A673 (cell line): Measurements from ENCODE around the gene EGFR. TPM values are rescaled to one million over a fixed set of nuclear protein-coding genes. Genes with fewer than 3 reads are reported as not detected.

Experiments used
- BruUV-seq: library from RNA; stranded (reverse); fragments of 400-500 nt; replicated peaks from 2 replicates; lab custom pipeline; 2021; lab: Mats Ljungman, UMichigan
- CTCF ChIA-PET: fragments of 300-600 bp; sonication (Branson Sonifier 250); formaldehyde crosslinking; loops from one replicate; lab custom pipeline; 2022; ENCODE audit warnings: antibody characterized with exemption; lab: Charles Lee
- POLR2A ChIA-PET: fragments of 300-600 bp; sonication (Branson Sonifier 250); formaldehyde crosslinking; loops from one replicate; lab custom pipeline; 2022; ENCODE audit warnings: antibody characterized with exemption; ENCODE audit not compliant: low non-redundant PET; lab: Charles Lee
- DNase-seq: peaks from one replicate; pipeline ENCODE4 v3.0.0-alpha.2; 2015; ENCODE audit warnings: low spot score
- H3K27ac ChIP-seq: fragments of 200-600 bp; sonication (generic); 2 replicates; pipeline ENCODE4 v1.5.1; 2016; ENCODE audit warnings: mixed run types, low read depth, mild to moderate bottlenecking, mixed read lengths, antibody characterized with exemption, low read length; ENCODE audit not compliant: poor library complexity, severe bottlenecking
- H3K27me3 ChIP-seq: fragments of 200-600 bp; sonication (generic); replicated peaks from 2 replicates; pipeline ENCODE4 v1.6.1; 2017; ENCODE audit warnings: mixed run types, low read depth, mild to moderate bottlenecking, mixed read lengths, antibody characterized with exemption, low read length; ENCODE audit not compliant: insufficient read depth, poor library complexity
- H3K36me3 ChIP-seq: fragments of 200-600 bp; sonication (generic); 2 replicates; pipeline ENCODE4 v1.6.1; 2016; ENCODE audit warnings: mixed run types, mild to moderate bottlenecking, mixed read lengths, antibody characterized with exemption, low read length; ENCODE audit not compliant: insufficient read depth, poor library complexity, severe bottlenecking
- H3K4me1 ChIP-seq: fragments of 200-600 bp; sonication (generic); 2 replicates; pipeline ENCODE4 v1.6.1; 2017; ENCODE audit warnings: mixed run types, mild to moderate bottlenecking, mixed read lengths, antibody characterized with exemption, low read length; ENCODE audit not compliant: insufficient read depth, poor library complexity, severe bottlenecking
- H3K4me3 ChIP-seq: fragments of 200-600 bp; sonication (generic); 2 replicates; pipeline ENCODE4 v1.5.1; 2016; ENCODE audit warnings: low read depth, mixed run types, mild to moderate bottlenecking, mixed read lengths, low read length; ENCODE audit not compliant: poor library complexity, severe bottlenecking
- H3K9me3 ChIP-seq: fragments of 200-600 bp; sonication (generic); 2 replicates; pipeline ENCODE4 v1.6.1; 2016; ENCODE audit warnings: mixed run types, low read depth, mild to moderate bottlenecking, mixed read lengths, antibody characterized with exemption, low read length; ENCODE audit not compliant: poor library complexity, severe bottlenecking
- CTCF ChIP-seq: fragments of 300-800, 200-600 bp; sonication (generic); conservative IDR thresholded peaks from 2 replicates; pipeline ENCODE4 v1.5.1; 2017; ENCODE audit warnings: low read depth, mild to moderate bottlenecking, antibody characterized with exemption, low read length, moderate library complexity, mixed read lengths
- EZH2 ChIP-seq: fragments of 200-600 bp; sonication (generic); IDR thresholded peaks from 2 replicates; pipeline ENCODE4 v1.6.1; 2017; ENCODE audit warnings: borderline replicate concordance, low read depth, mild to moderate bottlenecking, mixed read lengths, antibody characterized with exemption, low read length; ENCODE audit not compliant: poor library complexity, severe bottlenecking
- intact Hi-C: fragments of 100-400 bp; cut with micrococcal nuclease; formaldehyde crosslinking; loops from one replicate; pipeline ENCODE4 v1.10.0; 2022; ENCODE audit not compliant: unreplicated experiment
- total RNA-seq: library from RNA; stranded (reverse); gene quantifications from 2 replicates; pipeline ENCODE4 v1.2.3, GENCODE V29; 2021

Gene EGFR
- total RNA-seq, 1 experiment from 2014 or later = 0.84 TPM

GRCh38 chr7:55210176-55210575 is 191.4 kb downstream of the EGFR start:
- no peaks in the 10 kb centered on the region for H3K27me3 ChIP-seq
- H3K9me3 ChIP-seq = no peaks in the 10 kb centered on the region
- H3K4me1 ChIP-seq = no peaks in the 10 kb centered on the region
- TF ChIP-seq CTCF (no peak), EZH2 (no peak)
- H3K27ac ChIP-seq = no peak overlapping the region
- DNase-seq = no peak
- intact Hi-C loops = no loop called here
- no TSS peak for BruUV-seq
- ChIA-PET POLR2A (no interaction called here), CTCF (no interaction called here)
- H3K36me3 ChIP-seq = no peaks in the 10 kb centered on the region
- H3K4me3 ChIP-seq = no peak overlapping the region

GRCh38 chr7:55210716-55211115 is 191.9 kb downstream of the EGFR start:
- TF ChIP-seq CTCF = no peak
- TF ChIP-seq EZH2 = no peak
- DNase-seq = no peak
- no peaks in the 10 kb centered on the region for H3K9me3 ChIP-seq
- no TSS peak for BruUV-seq
- POLR2A ChIA-PET = no interaction called here
- no peak overlapping the region for H3K27ac ChIP-seq
- no peak overlapping the region for H3K4me3 ChIP-seq
- no peaks in the 10 kb centered on the region for H3K36me3 ChIP-seq
- intact Hi-C loops = no loop called here
- CTCF ChIA-PET = no interaction called here
- no peaks in the 10 kb centered on the region for H3K4me1 ChIP-seq
- H3K27me3 ChIP-seq = no peaks in the 10 kb centered on the region

GRCh38 chr7:55211726-55212125 is 192.9 kb downstream of the EGFR start:
- BruUV-seq = no TSS peak
- POLR2A ChIA-PET = interaction anchor here (0.6 kb wide), 1 partner anchor 788 kb away, joined by 3 read pairs; no protein-coding TSS in a partner anchor
- no peak for DNase-seq
- CTCF ChIA-PET = no interaction called here
- Histone ChIP-seq H3K9me3 (no peaks in the 10 kb centered on the region), H3K4me3 (no peak overlapping the region), H3K36me3 (no peaks in the 10 kb centered on the region), H3K27me3 (no peaks in the 10 kb centered on the region), H3K27ac (no peak overlapping the region), H3K4me1 (no peaks in the 10 kb centered on the region)
- intact Hi-C loops = no loop called here
- TF ChIP-seq CTCF (no peak), EZH2 (no peak)
